MM.1S (cell line): ENCODE data around the gene LRMDA.

ENCODE experiments used
- EZH2 ChIP-seq: fragments of 300-600 bp; sonication (generic); optimal IDR thresholded peaks from 2 replicates; pipeline ENCODE3; 2017; ENCODE audit warnings: low read depth, mild to moderate bottlenecking, antibody characterized with exemption, low read length, mixed read lengths
- TF ChIP-seq, protein P1 (sequence below): fragments of 300-600 bp; sonication (generic); IDR thresholded peaks from 2 replicates; pipeline ENCODE4 v1.5.1; 2016; ENCODE audit warnings: antibody characterized with exemption, low read length, mixed read lengths

DNA sequence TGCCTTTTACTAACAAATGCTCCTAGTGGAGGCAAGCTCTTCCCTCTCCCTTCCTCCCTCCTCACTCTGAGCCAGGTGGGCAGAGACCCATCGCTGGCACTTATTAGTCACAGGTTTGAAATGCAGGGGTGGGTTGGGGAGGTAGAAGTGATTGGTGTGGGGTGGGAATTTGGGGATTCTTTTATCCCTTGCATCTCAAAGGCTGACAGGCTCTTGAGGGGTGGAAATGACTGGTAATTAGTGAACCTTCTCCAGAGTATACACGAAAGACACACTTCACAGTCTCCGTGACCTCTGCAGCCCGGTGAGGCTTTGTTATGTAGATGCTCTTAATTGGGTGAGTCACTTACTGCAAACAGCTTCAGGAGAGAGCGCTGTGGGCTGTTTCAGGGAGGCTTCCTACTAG is 13.9 kb upstream of the LRMDA start:
- TF ChIP-seq, protein P1, sequence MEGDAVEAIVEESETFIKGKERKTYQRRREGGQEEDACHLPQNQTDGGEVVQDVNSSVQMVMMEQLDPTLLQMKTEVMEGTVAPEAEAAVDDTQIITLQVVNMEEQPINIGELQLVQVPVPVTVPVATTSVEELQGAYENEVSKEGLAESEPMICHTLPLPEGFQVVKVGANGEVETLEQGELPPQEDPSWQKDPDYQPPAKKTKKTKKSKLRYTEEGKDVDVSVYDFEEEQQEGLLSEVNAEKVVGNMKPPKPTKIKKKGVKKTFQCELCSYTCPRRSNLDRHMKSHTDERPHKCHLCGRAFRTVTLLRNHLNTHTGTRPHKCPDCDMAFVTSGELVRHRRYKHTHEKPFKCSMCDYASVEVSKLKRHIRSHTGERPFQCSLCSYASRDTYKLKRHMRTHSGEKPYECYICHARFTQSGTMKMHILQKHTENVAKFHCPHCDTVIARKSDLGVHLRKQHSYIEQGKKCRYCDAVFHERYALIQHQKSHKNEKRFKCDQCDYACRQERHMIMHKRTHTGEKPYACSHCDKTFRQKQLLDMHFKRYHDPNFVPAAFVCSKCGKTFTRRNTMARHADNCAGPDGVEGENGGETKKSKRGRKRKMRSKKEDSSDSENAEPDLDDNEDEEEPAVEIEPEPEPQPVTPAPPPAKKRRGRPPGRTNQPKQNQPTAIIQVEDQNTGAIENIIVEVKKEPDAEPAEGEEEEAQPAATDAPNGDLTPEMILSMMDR = no peak
- TF ChIP-seq EZH2 = no peak
